Calu3 (cell line): Measurements from ENCODE around the gene TBX2. TPM values are rescaled to one million over a fixed set of nuclear protein-coding genes. Genes with fewer than 3 reads are reported as not detected.

Experiments used
- BruUV-seq: library from RNA; stranded (reverse); fragments of 400-500 nt; replicated peaks from 2 replicates; lab custom pipeline; 2021; lab: Mats Ljungman, UMichigan
- CTCF ChIA-PET: fragments of 300-600 bp; sonication (Branson Sonifier 250); formaldehyde crosslinking; loops from one replicate; lab custom pipeline; 2022; ENCODE audit warnings: antibody characterized with exemption; lab: Charles Lee
- DNase-seq: peaks from one replicate; pipeline ENCODE4 v3.0.0; 2022
- H3K27ac Mint-ChIP-seq: one replicate; pipeline ENCODE4 v1.8.0; 2022; ENCODE audit warnings: mixed read lengths; ENCODE audit not compliant: unreplicated experiment
- H3K27me3 Mint-ChIP-seq: one replicate; pipeline ENCODE4 v1.8.0; 2022; ENCODE audit warnings: mixed read lengths; ENCODE audit not compliant: unreplicated experiment
- H3K36me3 Mint-ChIP-seq: one replicate; pipeline ENCODE4 v1.8.0; 2022; ENCODE audit warnings: mild to moderate bottlenecking, moderate library complexity, mixed read lengths; ENCODE audit not compliant: insufficient read depth, unreplicated experiment
- H3K4me1 Mint-ChIP-seq: one replicate; pipeline ENCODE4 v1.8.0; 2022; ENCODE audit warnings: mild to moderate bottlenecking, low read depth, mixed read lengths; ENCODE audit not compliant: unreplicated experiment
- H3K4me3 Mint-ChIP-seq: one replicate; pipeline ENCODE4 v1.8.0; 2022; ENCODE audit warnings: mild to moderate bottlenecking, low read depth, moderate library complexity, mixed read lengths; ENCODE audit not compliant: unreplicated experiment
- H3K9me3 Mint-ChIP-seq: one replicate; pipeline ENCODE4 v1.8.0; 2022; ENCODE audit warnings: low read depth, mixed read lengths; ENCODE audit not compliant: unreplicated experiment
- intact Hi-C: fragments of 100-400 bp; cut with micrococcal nuclease; formaldehyde crosslinking; loops from one replicate; pipeline ENCODE4 v1.10.0; 2022; ENCODE audit not compliant: unreplicated experiment
- total RNA-seq: library from RNA; stranded (reverse); gene quantifications from 2 replicates; pipeline ENCODE4 v1.2.3, GENCODE V29; 2022
- TF ChIP-seq, protein P1 (sequence below): fragments of 200-600 bp; IDR thresholded peaks from one replicate; pipeline ENCODE4 v1.8.0; 2022; ENCODE audit warnings: antibody characterized with exemption; ENCODE audit not compliant: unreplicated experiment

Gene TBX2
- total RNA-seq, 1 experiment from 2014 or later, result 0.14 TPM

DNA sequence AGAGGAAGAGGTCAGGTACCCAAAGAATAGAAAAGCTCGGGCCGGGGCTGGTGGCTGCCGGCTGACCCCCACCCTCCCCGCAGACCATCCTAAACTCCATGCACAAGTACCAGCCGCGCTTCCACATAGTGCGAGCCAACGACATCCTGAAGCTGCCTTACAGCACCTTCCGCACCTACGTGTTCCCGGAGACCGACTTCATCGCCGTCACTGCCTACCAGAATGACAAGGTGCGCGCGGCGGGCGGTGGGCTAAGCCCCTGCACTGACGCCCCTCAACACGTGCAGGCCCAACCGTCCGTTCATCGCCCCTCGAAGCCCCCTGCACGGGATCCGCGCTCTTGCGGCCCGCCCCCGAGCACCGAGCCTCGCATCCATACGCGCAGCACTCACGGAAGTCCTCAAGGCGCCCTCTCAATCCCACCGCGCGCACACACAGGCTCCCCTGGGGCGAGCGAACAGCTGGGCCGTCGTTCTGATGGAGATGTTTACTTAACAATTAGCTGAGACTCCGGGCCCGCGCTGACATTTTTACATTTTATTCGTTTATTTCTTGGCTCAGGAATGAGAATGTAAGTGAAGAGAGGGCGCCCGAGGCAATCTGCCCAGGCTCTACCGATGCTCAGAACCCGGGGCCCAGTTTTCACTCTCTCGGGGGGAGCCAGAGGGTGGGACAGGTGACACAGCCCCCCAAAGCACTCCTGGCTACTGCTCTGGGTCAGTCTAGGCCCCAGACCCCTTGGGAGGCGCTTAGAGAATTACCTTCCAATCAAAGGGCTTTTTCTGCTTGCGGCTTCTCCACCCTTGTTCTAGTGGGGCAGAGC is 3.5 kb downstream of the TBX2 start:
- no peak overlapping the region for H3K27ac Mint-ChIP-seq

DNA sequence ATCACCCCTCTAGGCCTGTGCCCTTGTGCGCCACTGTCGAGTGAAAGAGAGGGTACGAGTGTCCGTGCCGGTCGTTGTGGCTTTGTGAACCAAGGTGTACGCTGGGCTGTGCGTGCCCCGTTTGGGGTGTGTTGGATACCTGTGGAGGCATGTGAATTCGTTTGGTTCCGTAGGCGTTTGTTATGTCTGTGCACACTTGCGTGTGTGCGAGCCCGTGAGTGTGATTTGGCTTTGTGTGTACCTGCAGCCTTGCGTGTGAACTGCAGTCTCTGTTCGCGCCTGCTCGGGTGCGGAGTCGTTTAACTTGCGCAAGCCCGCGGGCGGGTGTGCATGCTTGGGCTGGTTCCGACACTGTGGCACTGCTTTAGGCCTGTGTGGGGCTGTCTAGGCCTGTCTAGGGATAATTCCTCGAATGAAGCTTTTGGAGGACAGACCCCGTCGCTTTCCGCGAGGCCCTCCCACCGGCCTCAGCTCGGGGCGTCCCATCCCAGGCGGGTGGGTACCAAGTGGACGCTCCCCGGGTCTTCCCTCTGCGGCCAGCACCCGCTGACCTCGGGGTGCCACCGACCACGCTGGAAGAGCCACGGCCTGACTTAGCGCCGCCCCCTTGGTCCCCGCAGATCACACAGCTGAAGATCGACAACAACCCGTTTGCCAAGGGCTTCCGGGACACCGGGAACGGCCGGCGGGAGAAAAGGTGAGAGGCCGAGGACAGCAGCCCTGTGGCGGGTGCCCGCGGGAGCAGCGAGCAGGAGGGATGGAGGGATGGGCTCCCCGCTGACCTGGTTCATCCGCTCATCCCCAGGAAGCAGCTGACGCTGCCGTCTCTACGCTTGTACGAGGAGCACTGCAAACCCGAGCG is 4.4 kb downstream of the TBX2 start:
- peaks cover 28% of the 10 kb centered on the region for H3K27me3 Mint-ChIP-seq
- CTCF ChIA-PET, result no interaction called here
- peaks cover 5% of the 10 kb centered on the region for H3K36me3 Mint-ChIP-seq
- no peak overlapping the region for H3K27ac Mint-ChIP-seq
- DNase-seq, result no peak
- TF ChIP-seq, protein P1, sequence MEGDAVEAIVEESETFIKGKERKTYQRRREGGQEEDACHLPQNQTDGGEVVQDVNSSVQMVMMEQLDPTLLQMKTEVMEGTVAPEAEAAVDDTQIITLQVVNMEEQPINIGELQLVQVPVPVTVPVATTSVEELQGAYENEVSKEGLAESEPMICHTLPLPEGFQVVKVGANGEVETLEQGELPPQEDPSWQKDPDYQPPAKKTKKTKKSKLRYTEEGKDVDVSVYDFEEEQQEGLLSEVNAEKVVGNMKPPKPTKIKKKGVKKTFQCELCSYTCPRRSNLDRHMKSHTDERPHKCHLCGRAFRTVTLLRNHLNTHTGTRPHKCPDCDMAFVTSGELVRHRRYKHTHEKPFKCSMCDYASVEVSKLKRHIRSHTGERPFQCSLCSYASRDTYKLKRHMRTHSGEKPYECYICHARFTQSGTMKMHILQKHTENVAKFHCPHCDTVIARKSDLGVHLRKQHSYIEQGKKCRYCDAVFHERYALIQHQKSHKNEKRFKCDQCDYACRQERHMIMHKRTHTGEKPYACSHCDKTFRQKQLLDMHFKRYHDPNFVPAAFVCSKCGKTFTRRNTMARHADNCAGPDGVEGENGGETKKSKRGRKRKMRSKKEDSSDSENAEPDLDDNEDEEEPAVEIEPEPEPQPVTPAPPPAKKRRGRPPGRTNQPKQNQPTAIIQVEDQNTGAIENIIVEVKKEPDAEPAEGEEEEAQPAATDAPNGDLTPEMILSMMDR, result no peak
- BruUV-seq, result no TSS peak
- H3K4me3 Mint-ChIP-seq, result no peak overlapping the region
- H3K9me3 Mint-ChIP-seq, result no peaks in the 10 kb centered on the region
- H3K4me1 Mint-ChIP-seq, result no peaks in the 10 kb centered on the region
- intact Hi-C loops, result no loop called here

More for the DNA sequence above, 3.5 kb downstream of the TBX2 start:
- Mint-ChIP-seq H3K27me3 (peaks cover 37% of the 10 kb centered on the region), H3K4me1 (no peaks in the 10 kb centered on the region), H3K9me3 (no peaks in the 10 kb centered on the region), H3K4me3 (no peak overlapping the region), H3K36me3 (peaks cover 11% of the 10 kb centered on the region)
- intact Hi-C loops, result no loop called here
- DNase-seq, result no peak
- TF ChIP-seq, protein P1, result no peak
- CTCF ChIA-PET, result no interaction called here
- no TSS peak for BruUV-seq

DNA sequence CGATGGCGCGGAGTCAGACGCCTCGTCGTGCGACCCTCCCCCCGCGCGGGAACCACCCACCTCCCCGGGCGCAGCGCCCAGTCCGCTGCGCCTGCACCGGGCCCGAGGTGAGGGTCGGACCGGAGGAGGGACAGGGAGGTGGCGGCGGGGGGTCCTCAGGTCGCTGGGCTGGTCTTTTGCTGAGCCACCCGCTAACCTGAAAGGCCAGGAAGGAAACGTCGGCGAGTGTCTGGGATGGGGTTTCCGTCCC is 4.9 kb downstream of the TBX2 start:
- no peak for DNase-seq
- Mint-ChIP-seq H3K36me3 (peaks cover 5% of the 10 kb centered on the region), H3K4me3 (no peak overlapping the region), H3K9me3 (no peaks in the 10 kb centered on the region), H3K27me3 (peaks cover 27% of the 10 kb centered on the region), H3K27ac (no peak overlapping the region), H3K4me1 (no peaks in the 10 kb centered on the region)
- TF ChIP-seq, protein P1, result no peak
- intact Hi-C loops, result no loop called here
- CTCF ChIA-PET, result no interaction called here
- BruUV-seq, result no TSS peak

DNA sequence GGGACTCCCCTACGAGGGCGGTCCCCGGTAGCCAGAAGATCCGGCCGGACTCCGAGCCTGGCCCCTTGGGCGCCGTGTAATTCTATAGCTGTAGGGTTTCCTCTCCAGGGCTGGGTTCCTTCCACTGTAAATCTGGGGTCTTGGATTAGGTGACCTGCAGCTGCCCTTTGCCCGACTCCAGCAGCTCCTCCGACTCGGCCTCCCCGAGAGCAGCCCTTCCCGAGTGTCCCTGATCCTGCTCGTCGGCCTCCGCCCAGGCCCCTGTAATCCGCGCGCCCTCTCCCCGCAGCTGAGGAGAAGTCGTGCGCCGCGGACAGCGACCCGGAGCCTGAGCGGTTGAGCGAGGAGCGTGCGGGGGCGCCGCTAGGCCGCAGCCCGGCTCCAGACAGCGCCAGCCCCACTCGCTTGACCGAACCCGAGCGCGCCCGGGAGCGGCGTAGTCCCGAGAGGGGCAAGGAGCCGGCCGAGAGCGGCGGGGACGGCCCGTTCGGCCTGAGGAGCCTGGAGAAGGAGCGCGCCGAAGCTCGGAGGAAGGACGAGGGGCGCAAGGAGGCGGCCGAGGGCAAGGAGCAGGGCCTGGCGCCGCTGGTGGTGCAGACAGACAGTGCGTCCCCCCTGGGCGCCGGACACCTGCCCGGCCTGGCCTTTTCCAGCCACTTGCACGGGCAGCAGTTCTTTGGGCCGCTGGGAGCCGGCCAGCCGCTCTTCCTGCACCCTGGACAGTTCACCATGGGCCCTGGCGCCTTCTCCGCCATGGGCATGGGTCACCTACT is 5.5 kb downstream of the TBX2 start:
- CTCF ChIA-PET, result no interaction called here
- no peak overlapping the region for H3K27ac Mint-ChIP-seq
- no peak for DNase-seq
- no peak overlapping the region for H3K4me3 Mint-ChIP-seq
- intact Hi-C loops, result loop anchor here (5.0 kb wide), 1 partner anchor 433 kb away; no protein-coding TSS in a partner anchor
- no peaks in the 10 kb centered on the region for H3K9me3 Mint-ChIP-seq
- peaks cover 27% of the 10 kb centered on the region for H3K27me3 Mint-ChIP-seq
- BruUV-seq, result no TSS peak
- peaks cover 5% of the 10 kb centered on the region for H3K36me3 Mint-ChIP-seq
- H3K4me1 Mint-ChIP-seq, result no peaks in the 10 kb centered on the region
- TF ChIP-seq, protein P1, result no peak
